Loucy (cell line): ENCODE results near the gene BST1.

Experiments used
- CTCF ChIP-seq: fragments of 200-600 bp; sonication (generic); conservative IDR thresholded peaks from 2 replicates; pipeline ENCODE4 v1.5.1; 2014; ENCODE audit warnings: mild to moderate bottlenecking, antibody characterized with exemption, low read length
- EZH2phosphoT487 ChIP-seq: fragments of 200-600 bp; IDR thresholded peaks from 2 replicates; pipeline ENCODE4 v1.6.1; 2018; ENCODE audit warnings: antibody characterized with exemption, mild to moderate bottlenecking, moderate library complexity, borderline replicate concordance

- TF ChIP-seq CTCF (no peak), EZH2phosphoT487 (no peak)
Observed at GRCh38 chr4:15656038-15656470, 46.8 kb upstream of the BST1 start.
